Heart left ventricle (tissue), 13 donors: ENCODE data around the gene NAGPA.

Experiments used
- POLR2A ChIP-seq, 2 donors: fragments of 450-650 bp; IDR thresholded peaks; one replicate each; pipeline ENCODE4 v1.6.1; 2017; ENCODE audit warnings: antibody characterized with exemption in 2 of 2, mild to moderate bottlenecking in 2 of 2, moderate library complexity in 2 of 2
- TF ChIP-seq, protein P1 (sequence below), 12 donors: fragments of 200-600 bp; sonication (generic) in 4 of 12; IDR thresholded peaks; one replicate each; pipeline versions ENCODE4 v1.5.0 to v1.8.0; 2018 to 2022; ENCODE audit warnings: antibody characterized with exemption in 12 of 12, mild to moderate bottlenecking in 5 of 12
- donor health status: ischemic (EF 13 %, LVEDD 7.1; RV severe dilation, severe dysfunction).
- donor health status: DM: no; HTN: yes; CAD: no.
- donor health status: DM: no; HTN: no; CAD: no.
- donor health status: ischemic (EF 25% LVEDD 6.9; RV normal size, moderate dysfunction).
- donor health status: ischemic (EF 25% LVEDD 5.7; RV mildly dilated, moderate dysfunction).
- donor health status: ischemic (EF 35%, LVEDD 5.7; RV mildly dilated, moderate dysfunction).
- donor health status: nonischemic (EF 11% LVEDD 7.7; RV severe dilation, severe dysfunction).
- donor health status: DM: yes; HTN: yes; CAD: no.
- donor health status: PGD.
- donor health status: ischemic (EF 29% LVEDD 5.4; RV normal size, mild dysfunction).
- donor health status: nonischemic (EF 23%, LVEDD 6.1; RV moderate dilation, normal function).

DNA sequence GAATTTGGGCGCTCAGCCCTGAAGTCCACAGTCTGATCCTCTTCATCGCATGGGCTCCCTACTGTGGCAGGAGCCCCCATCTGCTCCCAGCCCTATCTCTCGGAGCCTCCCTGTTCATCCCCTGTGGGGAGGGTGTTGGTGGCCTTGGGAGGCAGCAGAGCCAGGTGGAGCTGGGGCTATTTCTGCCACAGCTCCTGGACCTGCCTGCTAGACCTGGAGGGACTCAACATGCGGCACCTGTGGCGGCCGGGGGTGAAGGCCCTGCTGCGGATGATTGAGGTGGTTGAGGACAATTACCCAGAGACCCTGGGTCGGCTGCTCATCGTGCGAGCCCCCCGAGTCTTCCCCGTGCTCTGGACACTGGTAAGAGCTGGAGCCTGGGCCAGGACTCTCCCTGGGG, 30.5 kb downstream of the NAGPA start:
- TF ChIP-seq POLR2A (IDR thresholded peaks at IDR 0.05) = no peak
- TF ChIP-seq, protein P1, sequence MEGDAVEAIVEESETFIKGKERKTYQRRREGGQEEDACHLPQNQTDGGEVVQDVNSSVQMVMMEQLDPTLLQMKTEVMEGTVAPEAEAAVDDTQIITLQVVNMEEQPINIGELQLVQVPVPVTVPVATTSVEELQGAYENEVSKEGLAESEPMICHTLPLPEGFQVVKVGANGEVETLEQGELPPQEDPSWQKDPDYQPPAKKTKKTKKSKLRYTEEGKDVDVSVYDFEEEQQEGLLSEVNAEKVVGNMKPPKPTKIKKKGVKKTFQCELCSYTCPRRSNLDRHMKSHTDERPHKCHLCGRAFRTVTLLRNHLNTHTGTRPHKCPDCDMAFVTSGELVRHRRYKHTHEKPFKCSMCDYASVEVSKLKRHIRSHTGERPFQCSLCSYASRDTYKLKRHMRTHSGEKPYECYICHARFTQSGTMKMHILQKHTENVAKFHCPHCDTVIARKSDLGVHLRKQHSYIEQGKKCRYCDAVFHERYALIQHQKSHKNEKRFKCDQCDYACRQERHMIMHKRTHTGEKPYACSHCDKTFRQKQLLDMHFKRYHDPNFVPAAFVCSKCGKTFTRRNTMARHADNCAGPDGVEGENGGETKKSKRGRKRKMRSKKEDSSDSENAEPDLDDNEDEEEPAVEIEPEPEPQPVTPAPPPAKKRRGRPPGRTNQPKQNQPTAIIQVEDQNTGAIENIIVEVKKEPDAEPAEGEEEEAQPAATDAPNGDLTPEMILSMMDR (IDR thresholded peaks at IDR 0.05) = no peak
